Hepatocyte (in vitro differentiated cells): Measurements from ENCODE around the gene USP28. TPM values are rescaled to one million over a fixed set of nuclear protein-coding genes. Genes with fewer than 3 reads are reported as not detected.

Source experiments
- DNase-seq: peaks from one replicate; pipeline ENCODE4 v3.0.0-alpha.2; 2016; ENCODE audit warnings: low spot score
- H2AFZ ChIP-seq: fragments of 200-600 bp; sonication (generic); 2 replicates; pipeline ENCODE4 v1.6.0; 2016; ENCODE audit warnings: antibody characterized with exemption, mild to moderate bottlenecking
- H3K27ac ChIP-seq: fragments of 200-600 bp; sonication (generic); 2 replicates; pipeline ENCODE4 v1.5.1; 2016; ENCODE audit warnings: mild to moderate bottlenecking
- H3K27me3 ChIP-seq: fragments of 200-600 bp; sonication (generic); 2 replicates; pipeline ENCODE4 v1.6.1; 2016
- H3K36me3 ChIP-seq: fragments of 200-600 bp; sonication (generic); replicated peaks from 2 replicates; pipeline ENCODE4 v1.5.1; 2016; ENCODE audit warnings: low read depth; ENCODE audit not compliant: insufficient read depth
- H3K4me1 ChIP-seq: fragments of 200-600 bp; sonication (generic); 2 replicates; pipeline ENCODE4 v1.5.1; 2016; ENCODE audit warnings: mild to moderate bottlenecking, moderate library complexity; ENCODE audit not compliant: insufficient read depth
- H3K4me2 ChIP-seq: fragments of 200-600 bp; sonication (generic); 2 replicates; pipeline ENCODE4 v1.6.0; 2016
- H3K4me3 ChIP-seq: fragments of 200-600 bp; sonication (generic); 2 replicates; pipeline ENCODE4 v1.5.1; 2016; ENCODE audit warnings: mild to moderate bottlenecking
- H3K79me2 ChIP-seq: fragments of 200-600 bp; sonication (generic); 2 replicates; pipeline ENCODE4 v1.6.0; 2017; ENCODE audit warnings: mild to moderate bottlenecking
- H3K9me2 ChIP-seq: fragments of 200-600 bp; sonication (generic); replicated peaks from 2 replicates; pipeline ENCODE4 v1.6.0; 2017; ENCODE audit warnings: mild to moderate bottlenecking; ENCODE audit not compliant: insufficient read depth
- H3K9me3 ChIP-seq: fragments of 200-600 bp; sonication (generic); 2 replicates; pipeline ENCODE4 v1.5.1; 2016; ENCODE audit warnings: low read depth, mild to moderate bottlenecking
- H4K20me1 ChIP-seq: fragments of 200-600 bp; sonication (generic); 2 replicates; pipeline ENCODE4 v1.6.0; 2016; ENCODE audit warnings: mild to moderate bottlenecking; ENCODE audit not compliant: insufficient read depth, poor library complexity, severe bottlenecking
- EZH2 ChIP-seq: fragments of 200-600 bp; sonication (generic); IDR thresholded peaks from 2 replicates; pipeline ENCODE4 v1.6.1; 2016; ENCODE audit warnings: antibody characterized with exemption, mild to moderate bottlenecking, borderline replicate concordance
- EZH2phosphoT487 ChIP-seq: fragments of 200-600 bp; sonication (generic); IDR thresholded peaks from one replicate; pipeline ENCODE4 v1.6.1; 2018; ENCODE audit warnings: antibody characterized with exemption, mild to moderate bottlenecking, low read depth, moderate library complexity; ENCODE audit not compliant: unreplicated experiment, severe bottlenecking
- WGBS: methylation state at CpG from one replicate; pipeline ENCODE4 v1.1.6; 2016; ENCODE audit warnings: low lambda C conversion rate; ENCODE audit errors: missing lambda C conversion rate; 5-methylcytosine and 5-hydroxymethylcytosine counted together
- polyA plus RNA-seq: library from polyadenylated mRNA; unstranded; fragments of >200 nt; fragmentation: Nextera tagmentation; extraction: Ambion mirVana; gene quantifications from 2 replicates; pipeline ENCODE4 v1.2.1, GENCODE V29; 2016
- total RNA-seq: library from RNA; depleted of rRNA; stranded (reverse); fragments of >200 nt; gene quantifications from 2 replicates; pipeline ENCODE4 v1.2.3, GENCODE V29; 2014
- TF ChIP-seq, protein P1 (sequence below): fragments of 200-600 bp; sonication (generic); IDR thresholded peaks from 2 replicates; pipeline ENCODE4 v1.5.1; 2016; ENCODE audit warnings: antibody characterized with exemption, mild to moderate bottlenecking; ENCODE audit not compliant: poor library complexity

The USP28 gene
- total and polyA plus RNA-seq, 2 experiments from 2014 or later = 12.5 to 32.1 TPM

DNA sequence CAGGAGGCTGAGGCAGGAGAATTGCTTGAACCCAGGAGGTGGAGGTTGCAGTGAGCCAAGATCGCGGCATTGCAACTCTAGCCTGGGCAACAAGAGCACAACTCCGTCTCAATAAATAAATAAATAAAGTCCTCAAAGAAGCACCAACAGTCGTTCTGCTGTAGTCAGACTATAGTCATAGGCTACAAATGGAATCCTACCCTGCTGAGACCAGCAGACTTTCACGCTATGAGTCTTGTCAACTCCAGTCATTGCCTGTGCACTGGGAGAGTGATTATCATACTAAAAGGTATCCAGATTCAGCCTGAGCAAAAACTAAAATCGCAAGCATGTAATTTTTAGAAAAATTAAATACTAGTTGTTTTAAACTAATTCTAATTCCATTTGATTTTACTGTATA, 19.6 kb downstream of the USP28 start:
- TF ChIP-seq, protein P1, sequence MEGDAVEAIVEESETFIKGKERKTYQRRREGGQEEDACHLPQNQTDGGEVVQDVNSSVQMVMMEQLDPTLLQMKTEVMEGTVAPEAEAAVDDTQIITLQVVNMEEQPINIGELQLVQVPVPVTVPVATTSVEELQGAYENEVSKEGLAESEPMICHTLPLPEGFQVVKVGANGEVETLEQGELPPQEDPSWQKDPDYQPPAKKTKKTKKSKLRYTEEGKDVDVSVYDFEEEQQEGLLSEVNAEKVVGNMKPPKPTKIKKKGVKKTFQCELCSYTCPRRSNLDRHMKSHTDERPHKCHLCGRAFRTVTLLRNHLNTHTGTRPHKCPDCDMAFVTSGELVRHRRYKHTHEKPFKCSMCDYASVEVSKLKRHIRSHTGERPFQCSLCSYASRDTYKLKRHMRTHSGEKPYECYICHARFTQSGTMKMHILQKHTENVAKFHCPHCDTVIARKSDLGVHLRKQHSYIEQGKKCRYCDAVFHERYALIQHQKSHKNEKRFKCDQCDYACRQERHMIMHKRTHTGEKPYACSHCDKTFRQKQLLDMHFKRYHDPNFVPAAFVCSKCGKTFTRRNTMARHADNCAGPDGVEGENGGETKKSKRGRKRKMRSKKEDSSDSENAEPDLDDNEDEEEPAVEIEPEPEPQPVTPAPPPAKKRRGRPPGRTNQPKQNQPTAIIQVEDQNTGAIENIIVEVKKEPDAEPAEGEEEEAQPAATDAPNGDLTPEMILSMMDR = no peak
- no peak for TF ChIP-seq EZH2phosphoT487
- TF ChIP-seq EZH2 = no peak
- no peaks in the 10 kb centered on the region for H4K20me1 ChIP-seq
- H3K4me2 ChIP-seq = no peak overlapping the region
- no peak overlapping the region for H2AFZ ChIP-seq
- DNase-seq = no peak
- H3K9me3 ChIP-seq = no peaks in the 10 kb centered on the region
- H3K79me2 ChIP-seq = peaks cover 46% of the 10 kb centered on the region
- no peaks in the 10 kb centered on the region for H3K9me2 ChIP-seq
- H3K36me3 ChIP-seq = no peaks in the 10 kb centered on the region
- H3K4me1 ChIP-seq = peaks cover 12% of the 10 kb centered on the region
- H3K4me3 ChIP-seq = no peak overlapping the region
- H3K27ac ChIP-seq = no peak overlapping the region
- H3K27me3 ChIP-seq = no peaks in the 10 kb centered on the region
- 93% methylated on average over 6 of the region's 6 CpGs for WGBS

DNA sequence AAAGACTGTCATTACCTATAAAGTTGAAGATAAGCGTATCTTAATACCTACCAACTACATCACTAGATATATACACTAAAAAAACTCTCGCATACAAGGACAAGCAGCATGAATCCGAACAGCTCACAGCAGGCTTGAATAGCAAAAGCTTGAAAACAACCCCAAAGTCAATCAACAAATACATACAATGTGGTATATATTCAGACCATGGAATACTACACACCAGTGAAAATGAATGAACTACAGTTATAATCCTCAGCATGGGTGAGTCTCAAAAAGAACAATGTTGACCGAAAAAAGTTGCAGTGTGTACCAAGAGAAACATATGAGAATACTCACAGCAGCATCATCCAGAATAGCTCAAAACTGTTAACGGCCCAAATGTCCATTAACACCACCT, 25.2 kb downstream of the USP28 start:
- TF ChIP-seq, protein P1 = no peak
- TF ChIP-seq EZH2 = no peak
- no peak for TF ChIP-seq EZH2phosphoT487
- Histone ChIP-seq H3K27me3 (no peaks in the 10 kb centered on the region), H4K20me1 (no peaks in the 10 kb centered on the region), H3K4me1 (no peaks in the 10 kb centered on the region), H3K9me3 (no peaks in the 10 kb centered on the region), H3K4me2 (no peak overlapping the region), H3K9me2 (no peaks in the 10 kb centered on the region), H2AFZ (no peak overlapping the region), H3K27ac (no peak overlapping the region), H3K4me3 (no peak overlapping the region), H3K36me3 (peaks cover 4% of the 10 kb centered on the region), H3K79me2 (peaks cover 7% of the 10 kb centered on the region)
- DNase-seq = no peak
- WGBS = 94% methylated on average over 5 of the region's 5 CpGs

DNA sequence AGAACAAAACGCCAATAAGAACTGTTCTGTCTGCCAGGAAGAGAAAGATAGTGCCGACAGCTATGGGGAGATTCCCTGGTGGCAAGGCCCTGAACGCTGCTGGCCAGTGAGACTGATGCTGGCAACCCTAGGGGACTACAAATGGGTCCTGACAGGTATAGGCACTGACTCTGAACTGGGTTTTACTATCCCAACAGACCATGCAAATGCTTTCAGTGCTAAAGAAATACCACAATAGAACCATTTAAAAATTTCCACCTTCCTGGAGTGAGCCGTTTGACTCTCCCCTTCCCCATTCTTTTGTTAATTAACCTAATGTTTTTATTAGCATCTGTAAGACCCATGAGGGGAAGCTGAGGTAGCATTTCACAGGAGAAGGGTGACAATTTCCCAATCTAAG, 25.7 kb downstream of the USP28 start:
- no peaks in the 10 kb centered on the region for H3K4me1 ChIP-seq
- H3K4me2 ChIP-seq = no peak overlapping the region
- 67% methylated on average over 4 of the region's 4 CpGs for WGBS
- no peak overlapping the region for H2AFZ ChIP-seq
- H3K9me3 ChIP-seq = no peaks in the 10 kb centered on the region
- DNase-seq = no peak
- H3K79me2 ChIP-seq = peaks cover 3% of the 10 kb centered on the region
- no peaks in the 10 kb centered on the region for H4K20me1 ChIP-seq
- H3K27me3 ChIP-seq = no peaks in the 10 kb centered on the region
- TF ChIP-seq EZH2 (no peak), EZH2phosphoT487 (no peak)
- TF ChIP-seq, protein P1 = no peak
- no peak overlapping the region for H3K27ac ChIP-seq
- H3K36me3 ChIP-seq = peaks cover 4% of the 10 kb centered on the region
- no peaks in the 10 kb centered on the region for H3K9me2 ChIP-seq
- H3K4me3 ChIP-seq = no peak overlapping the region

DNA sequence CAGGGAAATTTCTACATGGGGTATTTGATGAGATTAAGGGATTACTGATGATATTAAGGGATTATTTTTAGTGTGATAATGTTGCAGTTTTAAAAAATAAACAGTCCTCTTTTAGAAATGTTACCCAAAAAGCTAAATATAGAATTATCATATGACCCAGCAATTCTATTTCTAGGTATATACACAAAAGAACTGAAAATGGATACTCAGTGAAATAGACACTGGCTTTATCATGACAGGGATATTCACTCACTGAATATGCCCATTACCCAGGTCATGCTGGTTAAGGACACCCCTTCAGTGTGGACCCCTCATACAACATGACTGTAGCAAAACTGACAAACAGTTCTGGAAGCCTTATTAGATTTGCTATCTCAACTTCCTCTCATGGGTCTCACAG, 27.8 kb downstream of the USP28 start:
- Histone ChIP-seq H3K36me3 (peaks cover 4% of the 10 kb centered on the region), H3K9me3 (no peaks in the 10 kb centered on the region), H4K20me1 (no peaks in the 10 kb centered on the region), H3K27me3 (no peaks in the 10 kb centered on the region), H3K4me1 (no peaks in the 10 kb centered on the region), H3K27ac (no peak overlapping the region), H3K4me2 (no peak overlapping the region), H3K4me3 (no peak overlapping the region), H3K79me2 (peaks cover 3% of the 10 kb centered on the region), H2AFZ (no peak overlapping the region), H3K9me2 (no peaks in the 10 kb centered on the region)
- TF ChIP-seq EZH2phosphoT487 (no peak), EZH2 (no peak)
- TF ChIP-seq, protein P1 = no peak
- DNase-seq = no peak
